H9 (cell line): ENCODE data around the gene ABCA3. TPM values are rescaled to one million over a fixed set of nuclear protein-coding genes. Genes with fewer than 3 reads are reported as not detected.

Experiments used
- DNase-seq: peaks from one replicate; pipeline ENCODE4 v3.0.0-alpha.2; 2017
- H2AFZ ChIP-seq: one replicate; pipeline ENCODE4 v1.6.1; 2013; ENCODE audit warnings: mild to moderate bottlenecking, low read length, control low read depth, moderate library complexity
- H2AK5ac ChIP-seq: 2 replicates; pipeline ENCODE4 v1.6.1; 2013; ENCODE audit warnings: low read length, control low read depth, mixed read lengths; ENCODE audit not compliant: insufficient read length
- H2BK120ac ChIP-seq: one replicate; pipeline ENCODE4 v1.6.1; 2013; ENCODE audit warnings: low read depth, mild to moderate bottlenecking, low read length, control low read depth, inconsistent platforms; ENCODE audit not compliant: poor library complexity, severe bottlenecking
- H2BK12ac ChIP-seq: 2 replicates; pipeline ENCODE4 v1.6.1; 2013; ENCODE audit warnings: low read length, control low read depth, mixed read lengths, low read depth; ENCODE audit not compliant: insufficient read length
- H2BK15ac ChIP-seq: 2 replicates; pipeline ENCODE4 v1.6.1; 2013; ENCODE audit warnings: low read depth, low read length, control low read depth
- H2BK20ac ChIP-seq: one replicate; pipeline ENCODE4 v1.6.1; 2013; ENCODE audit warnings: low read depth, mild to moderate bottlenecking, low read length, control low read depth, inconsistent platforms; ENCODE audit not compliant: poor library complexity, severe bottlenecking
- H2BK5ac ChIP-seq: 2 replicates; pipeline ENCODE4 v1.6.1; 2013; ENCODE audit warnings: low read length, control low read depth, mixed read lengths; ENCODE audit not compliant: insufficient read length
- H3K14ac ChIP-seq: 2 replicates; pipeline ENCODE4 v1.6.1; 2013; ENCODE audit warnings: low read length, control low read depth; ENCODE audit not compliant: insufficient read depth
- H3K18ac ChIP-seq: 2 replicates; pipeline ENCODE4 v1.6.1; 2013; ENCODE audit warnings: low read depth, mild to moderate bottlenecking, mixed read lengths, low read length, control low read depth; ENCODE audit not compliant: insufficient read length
- H3K23ac ChIP-seq: 2 replicates; pipeline ENCODE4 v1.6.1; 2013; ENCODE audit warnings: low read length, control low read depth, mixed read lengths, low read depth; ENCODE audit not compliant: insufficient read length
- H3K23me2 ChIP-seq: 2 replicates; pipeline ENCODE4 v1.6.1; 2013; ENCODE audit warnings: low read depth, mild to moderate bottlenecking, mixed read lengths, low read length, control low read depth; ENCODE audit not compliant: insufficient read length, poor library complexity, severe bottlenecking
- H3K27ac ChIP-seq: 2 replicates; pipeline ENCODE4 v1.5.1; 2013; ENCODE audit warnings: low read length, control low read depth, mixed read lengths, low read depth; ENCODE audit not compliant: insufficient read length
- H3K27me3 ChIP-seq: 2 replicates; pipeline ENCODE4 v1.6.1; 2013; ENCODE audit warnings: low read length, control low read depth, inconsistent platforms; ENCODE audit not compliant: insufficient read depth
- H3K4ac ChIP-seq: 2 replicates; pipeline ENCODE4 v1.6.1; 2013; ENCODE audit warnings: low read depth, mild to moderate bottlenecking, control low read depth, inconsistent platforms, low read length, moderate library complexity
- H3K4me1 ChIP-seq: 2 replicates; pipeline ENCODE4 v1.6.1; 2013; ENCODE audit warnings: low read length, control low read depth, inconsistent platforms; ENCODE audit not compliant: insufficient read depth
- H3K4me2 ChIP-seq: 2 replicates; pipeline ENCODE4 v1.6.1; 2013; ENCODE audit warnings: low read length, control low read depth, mixed read lengths; ENCODE audit not compliant: insufficient read length, insufficient read depth
- H3K56ac ChIP-seq: 2 replicates; pipeline ENCODE4 v1.6.1; 2013; ENCODE audit warnings: low read depth, mild to moderate bottlenecking, mixed read lengths, low read length, control low read depth; ENCODE audit not compliant: insufficient read length
- H3K79me1 ChIP-seq: 2 replicates; pipeline ENCODE4 v1.6.1; 2013; ENCODE audit warnings: low read depth, mild to moderate bottlenecking, moderate library complexity, low read length, control low read depth, inconsistent platforms; ENCODE audit not compliant: insufficient read depth, poor library complexity, severe bottlenecking
- H3K79me2 ChIP-seq: 2 replicates; pipeline ENCODE4 v1.6.1; 2013; ENCODE audit warnings: low read length, control low read depth, inconsistent platforms; ENCODE audit not compliant: insufficient read depth
- H3K9ac ChIP-seq: 2 replicates; pipeline ENCODE4 v1.6.1; 2013; ENCODE audit warnings: low read length, control low read depth, mixed read lengths; ENCODE audit not compliant: insufficient read length; ENCODE audit errors: extremely low read depth
- H3K9me3 ChIP-seq: one replicate; pipeline ENCODE4 v1.6.1; 2013; ENCODE audit warnings: low read depth, low read length, inconsistent platforms; ENCODE audit not compliant: control insufficient read depth
- H3T11ph ChIP-seq: one replicate; pipeline ENCODE4 v1.6.1; 2013; ENCODE audit warnings: mild to moderate bottlenecking, low read length, control low read depth, inconsistent platforms
- H4K20me1 ChIP-seq: one replicate; pipeline ENCODE4 v1.6.1; 2013; ENCODE audit not compliant: control insufficient read depth, insufficient read length, insufficient read depth
- H4K5ac ChIP-seq: 2 replicates; pipeline ENCODE4 v1.6.1; 2013; ENCODE audit warnings: low read depth, mild to moderate bottlenecking, mixed read lengths, low read length, control low read depth; ENCODE audit not compliant: insufficient read length
- H4K8ac ChIP-seq: replicated peaks from 2 replicates; pipeline ENCODE4 v1.6.1; 2013; ENCODE audit warnings: low read length, control low read depth, mixed read lengths, low read depth; ENCODE audit not compliant: insufficient read length
- H4K91ac ChIP-seq: 2 replicates; pipeline ENCODE4 v1.6.1; 2013; ENCODE audit warnings: low read depth, mild to moderate bottlenecking, moderate library complexity, mixed read lengths, low read length, control low read depth; ENCODE audit not compliant: insufficient read length
- H3K27ac Mint-ChIP-seq, 3 experiments: 2 replicates in 2 of 3; 3 replicates in 1 of 3; pipeline ENCODE4 v1.8.0; 2020 to 2021; ENCODE audit warnings: mixed read lengths in 3 of 3, mild to moderate bottlenecking in 1 of 3, moderate library complexity in 1 of 3
- H3K27me3 Mint-ChIP-seq: 2 replicates; pipeline ENCODE4 v1.8.0; 2021; ENCODE audit warnings: low read depth, mild to moderate bottlenecking, moderate library complexity, mixed read lengths
- H3K36me3 Mint-ChIP-seq, 3 experiments: 2 replicates in 2 of 3; 3 replicates in 1 of 3; pipeline ENCODE4 v1.8.0; 2020 to 2021; ENCODE audit warnings: low read depth in 3 of 3, mixed read lengths in 3 of 3; ENCODE audit not compliant: insufficient read depth in 1 of 3
- H3K4me1 Mint-ChIP-seq, 2 experiments: 2 replicates each; pipeline ENCODE4 v1.8.0; 2020; ENCODE audit warnings: mixed read lengths in 2 of 2
- H3K4me3 Mint-ChIP-seq, 2 experiments: 2 replicates in 1 of 2; 3 replicates in 1 of 2; pipeline ENCODE4 v1.8.0; 2020 to 2021; ENCODE audit warnings: mild to moderate bottlenecking in 2 of 2, mixed read lengths in 2 of 2, moderate library complexity in 1 of 2
- H3K9me3 Mint-ChIP-seq, 2 experiments: 2 replicates in 1 of 2; 3 replicates in 1 of 2; pipeline ENCODE4 v1.8.0; 2020; ENCODE audit warnings: mild to moderate bottlenecking in 2 of 2, mixed read lengths in 2 of 2, moderate library complexity in 1 of 2
- CTCF ChIP-seq: fragments of 200-600 bp; sonication (generic); conservative IDR thresholded peaks from 3 replicates; pipeline ENCODE4 v1.8.0; 2021; ENCODE audit warnings: antibody characterized with exemption, mild to moderate bottlenecking
- WGBS: extraction: QIAGEN DNeasy Blood & Tissue Kit; methylation state at CpG from one replicate; pipeline ENCODE4 v1.1.7; 2013; ENCODE audit warnings: missing lambda C conversion rate, low lambda C conversion rate, mixed read lengths; ENCODE audit not compliant: insufficient read length; ENCODE audit errors: extremely low coverage; 5-methylcytosine and 5-hydroxymethylcytosine counted together
- total RNA-seq: library from RNA; stranded (reverse); gene quantifications from 2 replicates; pipeline ENCODE4 v1.2.1, GENCODE V29; 2021

The ABCA3 gene
- total RNA-seq, 1 experiment from 2014 or later, result 8.0 TPM

DNA sequence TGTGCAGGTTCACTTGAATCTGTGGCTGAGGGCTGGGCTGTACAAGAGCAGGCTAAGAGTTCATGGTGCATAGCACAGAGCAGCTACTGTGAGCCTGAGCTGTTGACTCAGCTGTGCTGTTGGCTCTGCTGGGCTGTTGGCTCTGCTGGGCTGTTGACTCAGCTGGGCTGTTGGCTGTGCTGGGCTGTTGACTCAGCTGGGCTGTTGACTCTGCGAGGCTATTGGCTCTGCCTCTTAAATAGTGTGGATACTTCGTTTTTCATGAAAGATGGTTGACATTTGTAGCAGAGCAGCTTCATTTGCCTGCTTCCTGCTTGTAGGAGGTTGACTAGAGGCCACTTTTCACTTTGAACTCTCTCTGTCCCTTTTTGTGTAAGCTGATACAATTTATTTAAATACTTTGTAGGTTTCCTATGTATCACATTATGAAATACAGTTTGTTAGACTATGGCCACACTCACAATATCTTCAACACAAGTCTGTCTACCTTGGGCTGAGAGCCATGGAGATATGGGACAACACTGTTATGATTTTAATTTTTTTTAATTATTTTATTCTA, 48.4 kb upstream of the ABCA3 start:
- TF ChIP-seq CTCF, result no peak
- H4K5ac ChIP-seq, result no peak overlapping the region
- no peak overlapping the region for H2BK120ac ChIP-seq
- H3K9ac ChIP-seq, result no peak overlapping the region
- no peaks in the 10 kb centered on the region for H3K79me2 ChIP-seq
- peaks cover 21% of the 10 kb centered on the region in 2 experiments for H3K4me1 Mint-ChIP-seq
- no peak overlapping the region for H4K8ac ChIP-seq
- no peak overlapping the region for H3K27ac ChIP-seq
- no peak overlapping the region for H3K4ac ChIP-seq
- no peaks in the 10 kb centered on the region for H3K79me1 ChIP-seq
- no peak overlapping the region for H3K56ac ChIP-seq
- no peak overlapping the region for H2BK5ac ChIP-seq
- peaks cover 6% of the 10 kb centered on the region; the same call in 1 of the 2 replicates for H3K4me1 ChIP-seq
- H2BK12ac ChIP-seq, result no peak overlapping the region
- peaks cover 9 to 16% (median 10%) of the 10 kb centered on the region in 3 experiments for H3K36me3 Mint-ChIP-seq
- H3K18ac ChIP-seq, result no peak overlapping the region
- H3K23ac ChIP-seq, result no peak overlapping the region
- no peak for DNase-seq
- no peak overlapping the region for H3K4me3 Mint-ChIP-seq
- H3T11ph ChIP-seq, result no peak overlapping the region
- no peak overlapping the region for H2AFZ ChIP-seq
- H3K4me2 ChIP-seq, result no peak overlapping the region
- H3K27me3 Mint-ChIP-seq, result peaks cover 9% of the 10 kb centered on the region
- H3K27me3 ChIP-seq, result no peaks in the 10 kb centered on the region
- no peak overlapping the region for H2BK15ac ChIP-seq
- H4K91ac ChIP-seq, result no peak overlapping the region
- no peaks in the 10 kb centered on the region for H3K23me2 ChIP-seq
- H3K9me3 Mint-ChIP-seq, result peaks cover 17 to 18% of the 10 kb centered on the region in 2 experiments
- H3K9me3 ChIP-seq, result no peaks in the 10 kb centered on the region
- WGBS, result no CpG with 5 or more reads among the region's 2 CpGs
- no peak overlapping the region for H2BK20ac ChIP-seq
- H4K20me1 ChIP-seq, result no peaks in the 10 kb centered on the region
- H3K14ac ChIP-seq, result no peak overlapping the region
- no peak overlapping the region for H3K27ac Mint-ChIP-seq
- no peak overlapping the region for H2AK5ac ChIP-seq
